HG03354 (cell line): ENCODE results near the gene EXOSC3.
"Not testable (repeated sequence)": the region's sequence is repeated elsewhere in the genome, so short reads cannot be mapped to it uniquely, and the experiment has no call there.

ENCODE experiments used
- ATAC-seq: cut with Tn5 transposase; IDR thresholded peaks from one replicate; pipeline ENCODE4 v1.9.1; 2021; ENCODE audit warnings: mild to moderate bottlenecking; ENCODE audit not compliant: unreplicated experiment, poor library complexity, severe bottlenecking

Gene EXOSC3

DNA sequence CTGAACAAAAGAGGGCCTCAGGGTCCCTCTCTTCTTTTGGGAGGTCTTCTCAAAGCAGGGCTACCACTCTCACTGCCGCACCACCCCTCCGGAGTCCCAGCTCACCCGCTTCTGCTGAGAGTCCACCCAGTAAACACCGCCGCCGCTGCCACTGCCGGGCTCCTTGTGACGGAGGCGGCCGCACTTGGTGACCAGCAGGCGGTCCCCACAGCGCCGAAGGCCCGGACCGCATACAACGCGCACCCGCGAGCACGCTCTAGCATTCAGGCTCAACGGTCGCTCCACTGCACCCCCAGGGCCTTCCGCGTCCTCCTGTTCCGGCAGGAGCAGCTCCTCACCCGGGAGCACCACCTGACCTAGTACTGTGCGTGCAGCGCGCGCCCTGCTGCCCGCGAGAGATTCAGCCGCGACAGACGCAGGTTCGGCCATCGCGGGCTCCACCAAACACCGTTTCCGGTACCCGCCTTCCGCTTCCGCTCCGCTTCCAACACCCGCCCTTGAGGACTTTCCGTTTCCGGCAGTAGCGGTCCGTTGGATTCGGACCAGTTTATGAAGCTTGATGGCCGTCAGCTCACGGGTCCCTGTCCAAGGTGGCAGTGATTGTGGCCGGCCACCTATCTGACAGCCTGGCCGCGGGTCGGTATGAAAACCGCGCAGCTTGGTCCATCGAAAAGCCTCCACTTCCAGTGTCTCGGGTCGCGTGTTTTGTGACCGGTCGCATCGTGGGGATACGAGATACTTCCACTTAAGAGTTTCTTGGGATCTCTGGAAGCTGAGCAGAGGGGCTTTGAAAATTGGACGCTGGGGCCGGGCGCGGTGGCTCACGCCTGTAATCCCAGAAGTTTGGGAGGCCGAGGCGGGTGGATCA is at the start of gene EXOSC3:
Gene EXOSC3, minus strand, starts transcription at position 449 of the 868 bp plus-strand sequence. Its CDS starts 20 bp downstream, at position 429.
- peak; percentile 95 for ATAC-seq

DNA sequence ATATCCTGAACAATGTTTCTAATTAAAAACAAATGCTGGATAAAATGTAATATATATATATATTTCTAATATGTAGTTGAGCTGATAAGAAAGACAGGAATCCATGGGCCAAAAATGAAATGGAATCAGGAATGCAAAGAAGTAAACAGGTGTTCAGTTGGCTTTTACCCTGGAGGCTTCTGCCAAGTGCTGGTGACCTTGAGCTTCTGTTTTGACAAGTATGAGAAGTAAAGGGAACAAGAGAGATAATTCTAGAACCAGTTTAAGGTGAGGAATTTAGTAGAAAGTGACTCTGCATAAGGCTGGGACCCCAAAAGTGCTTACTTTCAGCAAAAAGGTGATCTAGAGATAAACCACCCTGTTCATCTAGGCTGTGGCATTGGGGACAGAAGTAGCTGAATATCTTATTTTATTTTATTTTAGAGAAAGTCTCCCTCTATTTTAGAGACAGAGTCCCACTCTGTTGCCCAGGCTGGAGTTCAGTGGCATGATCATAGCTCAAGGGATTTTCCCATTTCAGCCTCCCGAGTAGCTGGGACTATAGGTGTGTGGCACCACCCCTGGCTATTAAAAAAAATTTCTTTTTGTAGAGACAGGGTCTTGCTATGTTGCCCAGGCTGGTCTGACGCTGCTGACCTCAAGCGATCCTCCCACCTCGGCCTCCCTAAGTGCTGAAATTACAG is 42.8 kb upstream of the EXOSC3 start:
- no peak for ATAC-seq

GRCh38 chr9:37825174-37825573 is 40.3 kb upstream of the EXOSC3 start:
- not testable (repeated sequence) for ATAC-seq

DNA sequence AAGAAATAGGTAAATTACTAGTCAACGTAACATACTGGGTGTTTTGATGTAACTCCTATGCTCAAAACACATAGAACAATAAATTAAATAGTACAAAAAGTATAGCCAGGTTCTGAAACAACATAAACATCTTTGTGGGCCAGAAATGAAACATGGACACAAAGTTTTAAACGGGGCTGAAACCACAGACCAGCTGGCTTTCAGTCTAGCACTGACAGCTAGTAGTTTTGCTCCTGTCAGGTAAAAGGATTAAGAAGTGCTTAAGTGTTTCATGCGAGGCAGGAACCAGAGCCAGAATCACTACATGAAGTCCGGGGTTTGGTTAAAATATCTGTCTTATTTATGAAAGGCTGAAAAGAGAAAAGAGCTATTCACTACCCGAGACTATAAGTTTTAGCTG is 35.3 kb upstream of the EXOSC3 start:
- no peak for ATAC-seq

DNA sequence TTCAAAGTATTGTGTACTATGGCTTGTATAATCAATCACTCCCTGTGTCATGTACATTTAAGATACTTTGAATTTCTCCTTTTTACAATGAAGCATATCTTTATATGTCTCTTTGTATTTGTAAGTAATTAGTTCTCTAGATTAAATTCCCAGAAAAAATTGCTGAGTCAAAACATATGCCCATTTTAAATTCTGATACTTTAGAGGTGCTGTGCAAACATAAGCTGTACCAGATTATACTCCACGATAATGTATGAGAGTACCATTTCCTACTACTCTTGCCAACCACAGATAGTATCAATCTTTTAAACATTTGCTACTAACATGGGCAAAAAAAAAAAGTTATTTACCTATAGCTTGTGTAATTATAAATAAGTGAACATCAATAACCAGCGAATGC is 34.0 kb upstream of the EXOSC3 start:
- no peak for ATAC-seq

- ATAC-seq: no peak
These were observed 28.0 kb upstream of the EXOSC3 start for GRCh38 chr9:37812773-37813379.

DNA sequence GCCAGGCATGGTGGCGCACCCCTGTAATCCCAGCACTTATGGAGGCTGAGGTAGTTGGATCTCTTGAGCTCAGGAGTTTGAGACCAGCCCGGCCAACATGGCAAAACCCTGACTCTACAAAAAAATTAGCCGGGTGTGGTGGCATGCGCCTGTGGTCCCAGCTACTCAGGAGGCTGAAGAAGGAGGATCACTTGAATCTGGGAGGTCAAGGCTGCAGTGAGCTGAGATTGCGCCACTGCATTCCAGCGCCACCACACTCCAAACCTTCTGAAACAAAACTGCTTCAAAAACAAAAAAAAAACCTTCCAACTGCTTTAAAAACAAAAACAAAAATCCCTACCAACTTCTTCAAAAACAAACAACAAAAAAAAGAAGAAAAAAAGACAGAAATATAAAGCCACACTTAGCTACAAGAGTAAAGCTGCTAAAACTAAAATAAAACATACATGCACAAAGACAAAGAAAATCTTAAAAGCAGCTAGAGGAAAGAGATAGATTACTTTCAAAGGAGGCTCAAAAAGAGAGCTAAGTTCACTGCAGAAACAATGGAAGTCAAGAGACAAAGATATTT is 27.1 kb upstream of the EXOSC3 start:
- no peak for ATAC-seq

DNA sequence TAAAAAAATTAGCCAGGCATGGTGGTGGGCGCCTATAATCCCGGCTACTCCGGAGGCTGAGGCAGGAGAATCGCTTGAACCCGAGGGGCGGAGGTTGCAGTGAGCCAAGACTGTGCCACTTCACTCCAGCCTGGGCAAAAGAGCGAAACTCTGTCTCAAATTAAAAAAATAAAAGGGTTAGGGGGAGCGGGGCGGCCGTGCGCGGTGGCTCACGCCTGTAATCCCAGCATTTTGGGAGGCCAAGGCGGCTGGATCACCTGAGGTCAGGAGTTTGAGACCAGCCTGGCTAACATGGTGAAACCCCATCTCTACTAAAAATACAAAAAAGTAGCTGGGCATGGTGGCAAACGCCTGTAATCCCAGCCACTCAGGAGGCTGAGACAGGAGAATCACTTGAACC is 24.8 kb upstream of the EXOSC3 start:
- not testable (repeated sequence) for ATAC-seq

- no peak for ATAC-seq
These were observed 21.4 kb upstream of the EXOSC3 start for GRCh38 chr9:37806271-37806670.

DNA sequence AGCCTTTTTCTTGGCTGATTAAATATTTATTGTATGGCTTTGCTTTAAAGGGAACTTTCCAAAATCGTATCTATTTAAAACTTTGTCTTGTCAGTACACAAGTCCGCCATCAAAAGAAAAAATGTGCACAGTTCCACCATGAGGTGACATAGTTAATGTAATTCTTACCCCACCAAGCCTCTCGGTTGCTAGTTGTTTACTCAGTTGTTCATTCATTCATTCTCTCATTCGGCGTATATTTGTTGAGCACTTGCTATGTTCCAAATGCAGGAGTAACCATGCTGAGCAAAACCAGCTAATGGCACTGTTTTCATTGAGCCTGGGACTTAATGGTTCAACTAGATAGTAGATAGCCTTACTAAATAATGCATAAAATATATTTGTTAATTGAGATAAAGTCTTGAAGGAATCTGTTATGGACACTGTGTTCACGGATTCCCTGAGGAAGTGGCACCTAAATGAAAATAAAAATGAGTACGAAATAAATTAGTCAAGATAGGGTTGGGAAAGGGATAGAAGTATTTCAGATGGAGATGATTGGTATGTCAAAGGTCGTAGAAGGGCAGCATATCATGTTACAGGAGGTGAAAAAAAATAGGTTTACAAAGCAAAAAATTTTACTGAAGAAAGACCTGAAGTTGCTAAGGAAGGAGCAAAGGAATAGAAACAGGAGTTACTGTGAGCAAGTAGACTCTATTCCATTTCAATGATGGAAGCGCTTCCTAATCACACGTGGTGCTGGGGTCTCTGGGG is 17.3 kb upstream of the EXOSC3 start:
- ATAC-seq: no peak

- peak; percentile 40 for ATAC-seq
These were observed 16.5 kb upstream of the EXOSC3 start for GRCh38 chr9:37801287-37801850.

DNA sequence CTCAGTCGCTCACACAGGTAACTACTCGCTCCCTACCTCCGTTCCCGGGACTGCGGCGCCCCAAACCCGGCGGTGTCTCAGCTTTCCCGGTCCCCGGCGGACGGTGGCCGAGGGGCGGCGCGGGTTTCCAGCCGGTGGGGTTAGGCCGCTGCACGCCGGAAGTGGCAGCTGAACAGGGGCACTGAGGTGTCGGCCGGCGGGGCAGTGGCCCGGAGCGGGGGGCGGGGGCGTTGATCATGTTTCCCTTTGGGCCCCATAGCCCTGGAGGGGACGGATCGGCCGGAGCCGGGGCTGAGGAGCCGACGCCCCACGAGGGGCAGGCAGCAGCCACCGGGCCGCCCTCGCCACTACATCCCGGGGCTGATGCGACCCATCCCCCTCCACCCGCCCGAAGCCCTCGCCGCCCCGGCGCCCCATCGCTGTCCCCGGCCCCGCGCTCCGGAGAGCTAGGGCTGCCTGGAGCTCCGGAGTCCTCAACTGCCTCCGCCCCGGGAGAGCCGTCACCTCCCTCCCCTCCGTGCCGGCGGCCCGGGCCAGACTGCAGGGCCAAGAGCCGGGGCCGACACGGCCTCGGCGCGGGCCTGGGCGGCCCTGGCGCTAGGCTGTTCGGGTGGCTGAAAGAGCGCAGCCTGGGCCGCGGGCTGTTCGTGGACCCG is 15.9 kb upstream of the EXOSC3 start, which contains the start of gene DCAF10:
Gene DCAF10, plus strand, starts transcription at position 167 of the 656 bp plus-strand sequence. Its CDS starts 70 bp downstream, at position 237.
- peak; percentile 80 for ATAC-seq

DNA sequence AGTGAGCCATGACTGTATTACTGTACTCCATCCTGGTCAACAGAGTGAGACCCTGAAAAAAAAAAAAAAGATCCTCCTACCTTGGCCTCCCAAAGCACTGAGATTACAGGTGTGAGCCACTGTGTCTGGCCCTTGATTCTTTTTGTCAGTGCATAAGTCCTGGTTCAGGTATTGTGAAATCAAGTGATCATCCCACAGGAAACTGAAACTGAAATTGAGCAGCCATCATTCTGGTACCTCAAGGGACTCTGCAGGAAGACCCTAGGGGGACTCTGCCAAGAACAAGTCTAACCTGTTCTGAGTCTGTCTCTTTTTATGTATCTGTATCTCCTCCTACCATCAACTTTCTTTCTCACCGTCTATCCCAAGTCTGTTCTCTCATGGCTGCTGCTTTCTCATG is 13.8 kb upstream of the EXOSC3 start:
- ATAC-seq: no peak

GRCh38 chr9:37796232-37796631 is 11.4 kb upstream of the EXOSC3 start:
- ATAC-seq: no peak

DNA sequence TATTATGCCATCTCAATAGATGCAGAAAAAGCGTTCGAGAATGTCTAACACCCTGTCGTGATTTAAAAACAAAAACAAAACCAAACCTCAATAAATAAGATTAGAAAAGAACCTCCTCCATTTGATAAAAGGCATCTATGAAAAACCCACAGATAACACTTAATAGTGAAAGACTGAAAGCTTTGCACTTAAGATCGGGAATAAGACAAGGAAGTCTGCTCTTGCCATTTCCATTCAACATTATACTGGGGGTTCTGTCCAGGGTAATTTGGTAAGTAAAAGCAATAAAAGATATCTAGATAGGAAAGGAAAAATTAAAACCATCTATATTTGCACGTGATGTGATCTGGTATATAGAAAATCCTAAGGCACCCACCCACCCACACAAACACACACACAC is 7.3 kb upstream of the EXOSC3 start:
- no peak for ATAC-seq

DNA sequence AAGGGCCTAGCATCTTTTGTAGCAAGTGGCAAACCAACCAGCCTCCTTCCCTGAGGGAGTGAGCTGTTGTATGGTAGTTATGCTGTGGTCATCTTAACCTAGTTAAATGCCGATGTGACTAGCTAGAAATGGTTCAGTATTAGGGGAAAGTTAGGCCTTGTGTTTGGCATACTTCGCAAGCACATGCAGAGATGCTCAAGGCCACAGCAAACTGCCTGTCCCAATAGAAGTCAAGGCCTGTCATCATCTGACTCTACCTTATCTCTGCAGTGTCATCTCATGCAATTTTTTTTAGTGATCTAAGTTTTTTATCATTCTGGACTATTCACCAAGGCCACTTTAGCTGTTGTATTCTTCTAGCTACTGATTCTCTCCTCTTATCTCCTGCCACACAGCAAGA is 5.2 kb upstream of the EXOSC3 start:
- ATAC-seq: no peak

DNA sequence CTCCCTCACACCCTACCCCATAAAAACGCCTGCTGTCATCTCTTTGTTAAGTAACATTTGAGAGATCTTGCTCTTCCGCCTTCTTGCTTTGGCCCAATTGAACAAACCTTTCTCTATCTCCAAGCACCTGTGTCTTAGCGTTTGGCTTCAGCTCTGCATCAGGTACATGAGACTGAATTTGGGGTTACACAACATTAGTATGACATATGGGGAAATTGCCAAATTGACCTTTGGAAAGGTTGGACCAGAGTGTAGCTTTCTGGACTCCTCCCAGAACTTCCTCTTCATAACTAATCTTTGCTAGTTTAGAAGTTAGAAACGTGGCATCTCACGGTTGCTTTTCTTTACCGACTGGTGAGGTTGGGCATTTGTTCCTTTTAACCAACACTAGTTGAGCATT is 3.5 kb upstream of the EXOSC3 start:
- no peak for ATAC-seq

DNA sequence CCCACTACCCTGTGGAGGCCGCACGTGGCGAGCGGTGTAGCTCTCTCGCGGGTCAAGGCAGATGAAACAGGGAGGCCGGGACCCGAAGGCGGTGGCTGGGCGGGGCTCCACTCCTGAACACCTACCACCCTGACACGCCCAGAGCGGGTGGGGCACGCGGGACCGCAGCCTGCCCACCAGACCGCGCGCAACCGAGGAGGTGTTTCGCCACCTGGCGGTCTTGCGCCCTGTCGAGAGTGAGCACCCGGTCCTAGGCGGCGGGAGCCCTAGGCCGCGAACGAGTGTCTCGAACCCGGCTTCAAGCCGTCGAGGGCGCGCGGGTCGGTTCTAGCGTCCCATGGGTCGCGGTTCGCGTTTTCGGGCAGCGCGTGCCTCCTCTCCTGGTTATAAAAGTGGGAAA is 2.2 kb upstream of the EXOSC3 start:
- no peak for ATAC-seq

- peak; percentile 8 for ATAC-seq
These were observed 611 bp downstream of the EXOSC3 start for GRCh38 chr9:37784291-37784615.
